Activated naive CD8-positive, alpha-beta T cell (primary cell): Measurements from ENCODE around the gene CD38.

Experiments
- H3K27ac Mint-ChIP-seq: one replicate; pipeline ENCODE4 v1.8.0; 2021; ENCODE audit warnings: mixed read lengths
- H3K27me3 Mint-ChIP-seq: one replicate; pipeline ENCODE4 v1.8.0; 2021; ENCODE audit warnings: mixed read lengths
- H3K36me3 Mint-ChIP-seq: one replicate; pipeline ENCODE4 v1.8.0; 2021; ENCODE audit warnings: mixed read lengths
- H3K4me1 Mint-ChIP-seq: one replicate; pipeline ENCODE4 v1.8.0; 2021; ENCODE audit warnings: low read depth, mixed read lengths
- H3K4me3 Mint-ChIP-seq: one replicate; pipeline ENCODE4 v1.8.0; 2021; ENCODE audit warnings: mild to moderate bottlenecking, mixed read lengths
- H3K9me3 Mint-ChIP-seq: one replicate; pipeline ENCODE4 v1.8.0; 2021; ENCODE audit warnings: low read depth, mixed read lengths

Gene CD38

DNA sequence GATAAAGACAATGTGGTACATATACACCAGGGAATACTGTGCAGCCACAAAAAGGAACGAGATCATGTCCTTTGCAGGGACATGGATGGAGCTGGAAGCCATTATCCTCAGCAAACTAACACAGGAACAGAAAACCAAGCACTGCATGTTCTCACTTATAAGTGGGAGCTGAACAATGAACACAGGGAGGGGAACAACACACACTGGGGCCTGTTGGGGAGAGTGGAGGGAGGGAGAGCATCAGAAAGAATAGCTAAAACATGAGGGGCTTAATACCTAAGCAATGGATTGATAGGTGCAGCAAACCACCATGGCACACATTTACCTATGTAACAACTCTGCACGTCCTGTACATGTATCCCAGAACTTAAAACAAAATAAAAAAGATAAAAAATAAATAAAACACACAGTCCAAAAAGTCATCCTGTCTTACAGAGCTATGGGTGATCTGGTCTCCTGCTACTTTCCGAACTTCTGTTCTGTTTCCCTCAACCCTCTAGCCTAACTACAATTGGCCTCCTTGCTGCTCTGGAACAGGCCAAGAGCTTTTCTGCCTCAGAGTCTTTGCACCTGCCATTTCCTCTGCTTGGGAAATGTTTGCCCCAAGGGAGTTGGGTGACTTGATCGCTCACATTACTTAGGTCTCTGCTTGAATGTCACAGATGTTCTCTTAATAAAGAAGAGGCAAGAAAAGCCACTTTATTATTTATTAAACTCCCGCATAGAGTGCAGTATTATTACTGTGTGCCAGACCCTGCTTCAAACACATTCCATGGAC is 1.1 kb upstream of the CD38 start:
- Mint-ChIP-seq H3K4me1 (peaks cover 70% of the 10 kb centered on the region), H3K36me3 (peaks cover 7% of the 10 kb centered on the region), H3K9me3 (no peaks in the 10 kb centered on the region), H3K4me3 (peak overlapping the region; percentile 89), H3K27me3 (no peaks in the 10 kb centered on the region), H3K27ac (peak overlapping the region; percentile 88)

DNA sequence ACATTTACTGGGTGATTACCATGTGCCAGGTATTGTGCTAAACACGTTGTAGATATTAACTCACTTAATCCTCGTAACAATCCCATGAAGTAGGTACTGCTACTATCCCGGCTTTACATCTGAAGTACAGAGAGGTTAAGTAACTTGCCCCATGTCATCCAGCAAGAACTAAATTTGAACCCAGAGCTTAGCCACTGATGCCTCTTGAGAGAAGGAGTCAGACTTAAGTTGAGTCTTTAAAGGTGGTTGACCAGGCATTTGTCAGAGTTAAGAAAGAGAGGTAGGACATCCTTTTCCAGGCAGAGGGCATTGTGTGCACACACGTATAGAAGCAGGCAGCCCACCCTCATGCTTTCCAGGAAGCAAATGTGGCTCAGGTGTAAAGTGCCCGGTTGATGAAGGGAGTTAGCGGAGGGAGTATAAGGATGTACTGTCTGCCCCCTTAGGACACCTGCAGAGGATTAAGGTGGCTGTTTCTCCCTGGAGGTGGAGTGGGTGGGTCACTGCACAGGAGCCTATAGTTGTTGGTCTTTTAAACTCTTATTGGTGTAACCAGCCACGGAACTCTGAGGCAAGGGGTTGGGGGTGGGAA is 335 bp upstream of the CD38 start:
- Mint-ChIP-seq H3K4me3 (peak overlapping the region; percentile 89), H3K27me3 (no peaks in the 10 kb centered on the region), H3K27ac (peak overlapping the region; percentile 88), H3K9me3 (no peaks in the 10 kb centered on the region), H3K36me3 (peaks cover 11% of the 10 kb centered on the region), H3K4me1 (peaks cover 70% of the 10 kb centered on the region)

DNA sequence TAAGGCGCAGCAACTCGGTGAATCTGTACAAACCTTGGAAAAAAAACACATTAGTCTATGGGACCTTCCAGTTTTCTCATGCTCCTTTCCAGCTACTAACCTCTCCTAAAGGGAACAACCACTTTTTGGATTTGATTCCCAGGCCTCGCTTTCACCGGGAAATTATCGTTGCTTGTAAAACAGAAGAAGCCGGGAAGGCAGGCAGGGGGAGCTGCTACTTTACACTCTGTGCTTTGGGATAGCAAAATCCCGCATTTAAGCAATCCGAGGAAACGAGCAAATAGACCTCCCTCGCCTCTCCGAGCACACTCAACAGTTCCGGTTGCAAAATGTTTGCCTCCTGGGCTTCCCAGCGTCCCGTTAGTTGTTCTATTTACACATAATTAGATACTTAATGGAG is 1.2 kb downstream of the CD38 start:
- no peaks in the 10 kb centered on the region for H3K9me3 Mint-ChIP-seq
- H3K36me3 Mint-ChIP-seq = peaks cover 23% of the 10 kb centered on the region
- H3K4me3 Mint-ChIP-seq = peak overlapping the region; percentile 93
- no peaks in the 10 kb centered on the region for H3K27me3 Mint-ChIP-seq
- H3K4me1 Mint-ChIP-seq = peaks cover 71% of the 10 kb centered on the region
- H3K27ac Mint-ChIP-seq = peak overlapping the region; percentile 93

DNA sequence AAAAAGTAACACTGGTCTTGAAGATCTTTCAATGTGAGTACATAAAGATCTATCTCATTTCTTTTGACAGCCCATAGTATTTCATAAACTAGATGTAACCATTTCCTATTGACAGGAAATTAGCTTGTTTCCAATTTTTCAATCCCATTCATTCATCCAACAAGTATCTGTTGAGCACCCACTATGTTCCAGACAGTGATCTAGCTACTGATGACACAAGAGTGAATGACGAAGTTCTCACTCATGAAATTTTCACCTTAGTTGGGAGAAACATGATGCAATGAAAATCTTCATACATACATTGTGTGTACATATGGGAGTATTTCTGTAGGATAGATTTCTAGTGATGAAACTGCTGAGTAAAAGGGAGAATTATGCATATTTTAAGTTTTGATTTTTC is 1.7 kb downstream of the CD38 start:
- Mint-ChIP-seq H3K27ac (peak overlapping the region; percentile 93), H3K36me3 (peaks cover 25% of the 10 kb centered on the region), H3K4me1 (peaks cover 74% of the 10 kb centered on the region), H3K9me3 (no peaks in the 10 kb centered on the region), H3K4me3 (peak overlapping the region; percentile 93), H3K27me3 (no peaks in the 10 kb centered on the region)

DNA sequence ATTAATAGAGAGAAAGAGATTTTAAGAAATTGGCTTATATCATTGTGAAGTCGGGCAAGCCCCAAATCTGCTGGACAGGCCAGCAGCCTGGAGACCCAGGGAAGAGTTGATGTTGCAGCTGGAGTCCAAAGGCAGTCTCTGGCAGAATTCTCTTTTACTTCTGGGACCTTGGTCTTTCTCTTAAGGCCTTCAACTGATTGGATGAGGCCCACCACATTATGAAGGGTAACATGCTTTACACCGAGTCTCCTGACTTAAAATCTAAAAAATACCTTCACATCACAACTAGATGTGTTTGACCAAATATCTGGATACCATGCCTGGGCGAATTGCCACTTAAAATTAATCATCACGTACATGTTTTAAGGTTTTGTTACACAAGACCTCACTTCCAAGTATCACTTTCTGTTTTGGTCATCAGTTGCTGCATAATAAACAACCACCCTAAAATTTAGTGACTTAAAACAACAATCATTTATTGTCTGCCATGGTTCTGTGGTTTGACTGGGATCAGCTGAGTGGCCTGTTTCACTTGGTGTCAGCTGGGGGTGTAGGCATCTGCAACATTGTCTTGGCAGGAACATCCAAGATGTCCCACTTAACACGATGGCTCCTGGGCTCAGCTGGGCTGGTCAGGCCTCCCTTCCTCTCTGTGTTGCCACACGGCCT is 3.4 kb downstream of the CD38 start:
- peaks cover 32% of the 10 kb centered on the region for H3K36me3 Mint-ChIP-seq
- peaks cover 76% of the 10 kb centered on the region for H3K4me1 Mint-ChIP-seq
- no peaks in the 10 kb centered on the region for H3K27me3 Mint-ChIP-seq
- peak overlapping the region; percentile 61 for H3K4me3 Mint-ChIP-seq
- peak overlapping the region; percentile 69 for H3K27ac Mint-ChIP-seq
- H3K9me3 Mint-ChIP-seq = no peaks in the 10 kb centered on the region

DNA sequence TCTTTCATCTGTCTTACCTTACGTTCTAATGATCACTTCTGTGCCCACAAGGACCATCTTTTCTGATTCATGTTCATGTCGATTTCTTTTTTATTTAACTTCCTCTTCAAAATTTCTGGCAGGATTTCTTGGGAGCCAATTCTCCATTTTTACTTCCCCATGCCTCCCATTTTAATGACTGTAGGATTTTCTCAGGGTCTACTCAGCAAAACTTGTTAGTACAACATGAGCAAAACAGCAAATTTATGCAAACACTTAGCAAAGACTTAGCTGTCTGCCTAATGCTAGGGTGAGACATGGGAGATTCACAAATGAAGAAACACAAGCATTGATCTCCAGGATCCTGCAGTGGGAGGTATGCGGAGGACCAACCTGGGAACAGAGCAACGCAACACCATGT is 5.5 kb downstream of the CD38 start:
- H3K9me3 Mint-ChIP-seq = no peaks in the 10 kb centered on the region
- H3K36me3 Mint-ChIP-seq = peaks cover 36% of the 10 kb centered on the region
- peaks cover 70% of the 10 kb centered on the region for H3K4me1 Mint-ChIP-seq
- no peak overlapping the region for H3K4me3 Mint-ChIP-seq
- H3K27me3 Mint-ChIP-seq = no peaks in the 10 kb centered on the region
- no peak overlapping the region for H3K27ac Mint-ChIP-seq

DNA sequence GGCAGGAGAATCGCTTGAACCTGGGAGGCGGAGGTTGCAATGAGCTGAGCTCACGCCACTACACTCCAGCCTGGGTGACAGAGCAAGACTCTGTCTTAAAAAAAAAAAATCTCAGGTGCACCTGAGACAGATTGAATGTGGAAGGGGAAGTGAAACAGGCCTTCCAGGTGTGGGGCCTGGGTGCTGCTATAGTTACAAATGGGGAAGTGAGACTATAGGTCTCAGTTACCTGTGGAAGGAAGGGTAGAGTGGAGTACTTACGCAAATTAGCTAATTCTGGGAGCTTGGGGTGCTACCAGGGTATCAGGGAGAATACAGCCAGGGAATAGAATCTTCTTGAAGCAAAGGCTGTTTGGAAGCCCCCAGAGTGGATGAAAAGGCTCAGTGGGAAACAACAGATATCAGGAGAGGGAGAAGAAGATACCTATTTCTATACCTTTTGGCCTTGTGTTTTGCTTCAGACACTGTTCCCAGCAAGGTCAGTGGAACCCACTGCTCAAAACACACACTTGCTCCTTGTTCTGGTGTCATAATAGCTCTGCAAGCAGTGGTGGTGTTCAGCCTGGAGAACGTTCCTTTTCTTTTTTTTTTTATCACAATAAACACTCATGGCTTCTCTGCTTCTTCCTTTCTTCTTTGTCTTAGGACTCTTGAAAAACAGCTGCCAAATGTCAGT is 7.0 kb downstream of the CD38 start:
- Mint-ChIP-seq H3K9me3 (no peaks in the 10 kb centered on the region), H3K27me3 (no peaks in the 10 kb centered on the region), H3K4me3 (no peak overlapping the region), H3K27ac (no peak overlapping the region), H3K36me3 (peaks cover 39% of the 10 kb centered on the region), H3K4me1 (peaks cover 69% of the 10 kb centered on the region)

DNA sequence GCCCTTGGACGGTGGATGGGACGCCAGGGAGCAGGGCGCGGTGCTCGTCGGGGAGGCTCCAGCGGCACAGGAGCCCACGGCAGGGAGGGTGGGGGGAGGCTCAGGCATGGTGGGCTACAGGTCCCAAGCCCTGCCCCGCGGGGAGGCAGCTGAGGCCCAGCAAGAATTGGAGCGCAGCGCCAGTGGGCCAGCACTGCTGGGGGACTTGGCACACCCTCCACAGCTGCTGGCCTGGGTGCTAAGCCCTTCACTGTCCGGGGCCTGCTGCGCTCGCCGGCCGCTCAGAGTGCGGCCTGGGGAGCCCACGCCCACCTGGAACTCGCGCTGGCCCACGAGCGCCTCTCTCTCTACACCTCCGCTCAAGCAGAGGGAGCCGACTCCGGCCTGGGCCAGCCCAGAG is 8.6 kb downstream of the CD38 start:
- no peaks in the 10 kb centered on the region for H3K9me3 Mint-ChIP-seq
- no peaks in the 10 kb centered on the region for H3K27me3 Mint-ChIP-seq
- H3K4me1 Mint-ChIP-seq = peaks cover 54% of the 10 kb centered on the region
- no peak overlapping the region for H3K4me3 Mint-ChIP-seq
- peaks cover 36% of the 10 kb centered on the region for H3K36me3 Mint-ChIP-seq
- no peak overlapping the region for H3K27ac Mint-ChIP-seq

DNA sequence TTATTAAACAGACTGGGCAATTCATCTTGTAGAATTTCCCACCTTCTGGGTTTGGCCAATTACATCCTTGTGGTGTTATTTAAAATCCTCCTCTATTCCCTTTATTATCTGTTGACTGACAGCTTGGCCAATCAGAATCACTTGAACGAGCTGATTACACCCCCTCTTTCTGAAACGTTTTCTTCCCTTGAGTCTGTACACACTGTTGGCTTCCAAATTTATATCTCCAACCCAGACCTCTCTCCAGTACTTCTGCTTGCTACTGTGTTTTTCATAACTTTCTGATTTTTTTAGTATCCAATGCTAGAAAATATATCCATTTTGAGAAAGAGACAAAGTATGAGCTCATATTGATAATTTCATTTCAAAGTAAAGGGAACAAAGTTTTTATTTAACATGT is 14.8 kb downstream of the CD38 start:
- peaks cover 8% of the 10 kb centered on the region for H3K36me3 Mint-ChIP-seq
- peaks cover 58% of the 10 kb centered on the region for H3K4me1 Mint-ChIP-seq
- no peaks in the 10 kb centered on the region for H3K9me3 Mint-ChIP-seq
- no peaks in the 10 kb centered on the region for H3K27me3 Mint-ChIP-seq
- peak overlapping the region; percentile 79 for H3K27ac Mint-ChIP-seq
- no peak overlapping the region for H3K4me3 Mint-ChIP-seq

DNA sequence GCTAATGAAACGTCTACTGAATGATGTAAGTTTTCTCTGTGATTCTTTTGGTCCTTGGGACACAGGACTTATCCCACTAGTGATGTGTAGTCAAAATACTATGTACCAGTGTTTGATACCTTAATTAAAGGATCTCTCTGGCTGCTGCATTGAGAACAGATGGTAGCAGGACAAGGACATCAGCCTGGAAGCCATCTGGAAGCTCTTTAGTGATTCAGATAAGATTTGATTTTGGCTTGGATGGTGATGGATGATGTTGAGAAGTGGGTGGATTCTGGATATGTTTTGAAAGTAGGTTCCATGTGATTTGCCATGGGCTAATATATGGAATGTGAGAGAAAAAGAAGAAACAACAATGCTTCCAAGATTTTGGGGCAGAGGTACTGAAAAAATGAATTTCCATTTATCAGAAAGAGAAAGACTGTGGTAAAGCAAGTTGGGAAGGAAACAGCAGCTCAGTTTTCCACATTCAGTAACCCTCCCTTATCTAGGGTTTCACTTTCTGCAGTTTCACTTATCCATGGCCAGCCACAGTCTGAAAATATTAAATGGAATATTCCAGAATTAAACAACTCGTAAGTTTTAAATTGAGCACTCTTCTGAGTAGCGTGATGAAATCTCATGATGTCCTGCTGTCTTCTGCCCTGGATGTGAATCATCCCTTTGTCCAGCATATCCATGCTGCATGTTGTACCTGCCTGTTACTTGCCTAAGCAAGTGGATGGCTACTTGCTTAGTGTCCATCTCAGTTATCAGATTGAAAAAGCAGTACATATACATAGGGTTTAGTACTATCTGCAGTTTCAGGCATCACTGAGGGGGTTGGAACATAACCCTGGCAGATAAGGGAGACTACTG is 15.6 kb downstream of the CD38 start:
- Mint-ChIP-seq H3K36me3 (peaks cover 8% of the 10 kb centered on the region), H3K4me1 (peaks cover 55% of the 10 kb centered on the region), H3K27me3 (no peaks in the 10 kb centered on the region), H3K9me3 (no peaks in the 10 kb centered on the region), H3K27ac (peak overlapping the region; percentile 91), H3K4me3 (peak overlapping the region; percentile 52)

DNA sequence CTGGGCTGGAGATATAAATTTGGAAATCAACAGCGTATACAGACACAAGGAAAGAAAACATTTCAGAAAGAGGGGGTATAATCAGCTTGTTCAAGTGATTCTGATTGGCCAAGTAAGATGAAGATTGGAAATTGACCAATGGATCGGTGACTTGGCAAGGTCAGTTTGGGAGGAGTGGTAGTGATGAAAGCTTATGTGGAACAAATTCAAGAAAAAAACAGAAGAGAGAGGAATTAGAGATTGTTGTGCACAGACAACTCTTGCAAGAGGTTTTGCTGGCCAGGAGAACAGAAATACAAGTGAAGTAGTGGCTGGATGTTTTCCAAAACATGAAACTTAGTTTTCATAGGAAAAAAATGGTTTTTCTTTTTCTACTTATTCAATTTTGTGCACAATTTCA is 16.3 kb downstream of the CD38 start:
- no peaks in the 10 kb centered on the region for H3K27me3 Mint-ChIP-seq
- no peaks in the 10 kb centered on the region for H3K9me3 Mint-ChIP-seq
- H3K36me3 Mint-ChIP-seq = peaks cover 5% of the 10 kb centered on the region
- H3K4me1 Mint-ChIP-seq = peaks cover 50% of the 10 kb centered on the region
- peak overlapping the region; percentile 52 for H3K4me3 Mint-ChIP-seq
- peak overlapping the region; percentile 91 for H3K27ac Mint-ChIP-seq

DNA sequence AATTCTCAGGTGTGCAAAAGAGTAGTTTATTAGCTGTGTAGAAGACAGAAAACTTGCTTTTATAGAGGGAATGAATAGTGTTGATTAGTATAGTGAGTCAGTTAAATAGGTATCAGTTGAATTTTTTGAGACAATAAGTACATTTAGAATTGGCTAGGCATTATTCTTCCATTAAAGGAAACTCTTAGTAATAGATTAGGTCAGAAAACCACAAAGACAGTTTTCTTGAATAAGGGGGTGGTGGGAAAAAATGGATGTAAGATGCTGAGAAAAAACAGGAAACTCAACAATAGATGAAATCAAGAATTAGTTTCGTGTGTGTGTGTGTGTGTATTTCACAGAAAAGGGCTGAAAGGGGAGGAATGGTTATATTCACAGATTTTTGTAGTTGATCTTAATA is 16.8 kb downstream of the CD38 start:
- peak overlapping the region; percentile 91 for H3K27ac Mint-ChIP-seq
- peaks cover 52% of the 10 kb centered on the region for H3K4me1 Mint-ChIP-seq

DNA sequence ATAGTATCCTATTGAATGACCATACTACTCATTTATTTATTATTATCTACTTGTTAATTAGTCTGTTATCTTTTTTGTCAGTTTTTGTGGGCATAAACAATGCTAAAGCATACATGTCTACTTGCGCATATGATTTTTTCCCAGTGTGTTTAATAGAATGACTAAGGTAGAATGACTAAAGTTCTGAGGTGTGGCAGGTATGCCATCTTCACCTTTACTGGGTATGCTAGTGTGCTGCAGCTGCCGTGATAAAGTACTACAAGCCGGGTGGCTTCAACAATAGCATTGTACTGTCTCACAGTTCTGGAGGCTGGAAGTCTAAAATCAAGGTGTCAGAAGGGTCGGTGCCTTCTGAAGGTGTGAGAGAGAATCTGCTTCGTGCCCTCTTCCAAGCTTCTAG is 19.2 kb downstream of the CD38 start:
- Mint-ChIP-seq H3K4me3 (no peak overlapping the region), H3K27me3 (no peaks in the 10 kb centered on the region), H3K4me1 (peaks cover 52% of the 10 kb centered on the region), H3K36me3 (peaks cover 7% of the 10 kb centered on the region), H3K9me3 (no peaks in the 10 kb centered on the region), H3K27ac (peak overlapping the region; percentile 41)

More for the DNA sequence above, 16.8 kb downstream of the CD38 start:
- Mint-ChIP-seq H3K9me3 (no peaks in the 10 kb centered on the region), H3K27me3 (no peaks in the 10 kb centered on the region), H3K4me3 (peak overlapping the region; percentile 52), H3K36me3 (peaks cover 5% of the 10 kb centered on the region)

DNA sequence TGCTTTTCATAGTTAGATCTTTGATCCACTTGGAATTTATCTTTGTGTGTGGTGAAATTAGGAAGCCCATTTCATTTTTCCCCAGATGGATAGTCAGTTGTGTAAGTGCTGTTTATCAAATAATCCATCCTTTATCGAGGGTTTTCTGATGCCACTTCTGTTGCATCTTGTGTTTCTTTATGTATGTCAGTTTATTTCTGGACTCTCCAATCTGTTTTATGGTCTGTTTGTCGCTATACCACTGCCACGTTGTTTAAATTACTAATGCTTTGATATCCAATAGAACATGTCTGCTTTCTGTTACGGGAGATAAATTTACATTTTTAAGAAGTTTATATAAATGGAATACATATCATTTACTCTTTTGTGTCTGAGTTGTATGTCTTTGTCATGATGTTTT is 21.0 kb downstream of the CD38 start:
- Mint-ChIP-seq H3K4me1 (peaks cover 43% of the 10 kb centered on the region), H3K27ac (no peak overlapping the region), H3K9me3 (no peaks in the 10 kb centered on the region), H3K27me3 (no peaks in the 10 kb centered on the region), H3K4me3 (no peak overlapping the region), H3K36me3 (peaks cover 2% of the 10 kb centered on the region)
